Tibial nerve (tissue), 4 donors: ENCODE data around the gene FNDC5.

Source experiments
- EP300 ChIP-seq, 2 donors: sonication (generic); formaldehyde crosslinking; IDR thresholded peaks; one replicate each; pipeline ENCODE4 v1.6.1; 2017; ENCODE audit warnings: antibody characterized with exemption in 2 of 2, mild to moderate bottlenecking in 1 of 2
- TF ChIP-seq, protein P1 (sequence below), 5 experiments: fragments of 200-600 bp in 3 of 5; fragments of 450-650 bp in 2 of 5; sonication (generic) in 3 of 5; IDR thresholded peaks; one replicate each; pipeline ENCODE4 v1.5.1; 2016 to 2019; ENCODE audit warnings: antibody characterized with exemption in 5 of 5, mild to moderate bottlenecking in 3 of 5, moderate library complexity in 2 of 5

GRCh38 chr1:32884726-32885125 lies 14.0 kb upstream of the FNDC5 start:
- TF ChIP-seq, protein P1, sequence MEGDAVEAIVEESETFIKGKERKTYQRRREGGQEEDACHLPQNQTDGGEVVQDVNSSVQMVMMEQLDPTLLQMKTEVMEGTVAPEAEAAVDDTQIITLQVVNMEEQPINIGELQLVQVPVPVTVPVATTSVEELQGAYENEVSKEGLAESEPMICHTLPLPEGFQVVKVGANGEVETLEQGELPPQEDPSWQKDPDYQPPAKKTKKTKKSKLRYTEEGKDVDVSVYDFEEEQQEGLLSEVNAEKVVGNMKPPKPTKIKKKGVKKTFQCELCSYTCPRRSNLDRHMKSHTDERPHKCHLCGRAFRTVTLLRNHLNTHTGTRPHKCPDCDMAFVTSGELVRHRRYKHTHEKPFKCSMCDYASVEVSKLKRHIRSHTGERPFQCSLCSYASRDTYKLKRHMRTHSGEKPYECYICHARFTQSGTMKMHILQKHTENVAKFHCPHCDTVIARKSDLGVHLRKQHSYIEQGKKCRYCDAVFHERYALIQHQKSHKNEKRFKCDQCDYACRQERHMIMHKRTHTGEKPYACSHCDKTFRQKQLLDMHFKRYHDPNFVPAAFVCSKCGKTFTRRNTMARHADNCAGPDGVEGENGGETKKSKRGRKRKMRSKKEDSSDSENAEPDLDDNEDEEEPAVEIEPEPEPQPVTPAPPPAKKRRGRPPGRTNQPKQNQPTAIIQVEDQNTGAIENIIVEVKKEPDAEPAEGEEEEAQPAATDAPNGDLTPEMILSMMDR (IDR thresholded peaks at IDR 0.05), result no peak
- TF ChIP-seq EP300 (IDR thresholded peaks at IDR 0.05), result no peak
